WTC11 (cell line): ENCODE results near the gene OSBPL10. TPM values are rescaled to one million over a fixed set of nuclear protein-coding genes. Genes with fewer than 3 reads are reported as not detected.

Experiments used
- ATAC-seq: fragments of 200-7000 bp; cut with Tn5 transposase; 2 replicates; pipeline ENCODE4 v1.10.0; 2021; ENCODE audit warnings: mild to moderate bottlenecking, moderate library complexity
- CTCF ChIA-PET: fragments of 300-600 bp; sonication (Branson Sonifier 250); formaldehyde crosslinking; loops from one replicate; lab custom pipeline; 2021; ENCODE audit warnings: antibody characterized with exemption; lab: Charles Lee
- POLR2A ChIA-PET: fragments of 350-600 bp; sonication (Branson Sonifier 250); formaldehyde crosslinking; loops from one replicate; lab custom pipeline; 2021; ENCODE audit warnings: antibody characterized with exemption; lab: Charles Lee
- DNase-seq: peaks from one replicate; pipeline ENCODE4 v3.0.0; 2021; ENCODE audit warnings: low spot score
- H3K27ac Mint-ChIP-seq: 2 replicates; pipeline ENCODE4 v1.8.0; 2021; ENCODE audit warnings: mixed read lengths
- H3K27me3 Mint-ChIP-seq: 2 replicates; pipeline ENCODE4 v1.8.0; 2021; ENCODE audit warnings: low read depth, mild to moderate bottlenecking, moderate library complexity, mixed read lengths
- H3K36me3 Mint-ChIP-seq: 2 replicates; pipeline ENCODE4 v1.8.0; 2021; ENCODE audit warnings: mixed read lengths
- H3K4me1 Mint-ChIP-seq: 2 replicates; pipeline ENCODE4 v1.8.0; 2022; ENCODE audit warnings: mixed read lengths
- H3K4me3 Mint-ChIP-seq: 2 replicates; pipeline ENCODE4 v1.8.0; 2021; ENCODE audit warnings: mild to moderate bottlenecking, moderate library complexity, mixed read lengths
- H3K9me3 Mint-ChIP-seq: 2 replicates; pipeline ENCODE4 v1.8.0; 2021; ENCODE audit warnings: mixed read lengths
- ATF2 ChIP-seq: sonication (generic); formaldehyde crosslinking; IDR thresholded peaks from 2 replicates; pipeline ENCODE4 v1.8.1; 2022; ENCODE audit warnings: low read depth, missing genetic modification reagents, borderline replicate concordance
- ATF6 ChIP-seq: sonication (generic); formaldehyde crosslinking; IDR thresholded peaks from 2 replicates; pipeline ENCODE4 v1.8.1; 2023; ENCODE audit warnings: mild to moderate bottlenecking, missing genetic modification reagents
- CREB1 ChIP-seq: sonication (generic); formaldehyde crosslinking; IDR thresholded peaks from 2 replicates; pipeline ENCODE4 v1.8.0; 2023; ENCODE audit warnings: mild to moderate bottlenecking, missing genetic modification reagents
- ESRRA ChIP-seq: sonication (generic); formaldehyde crosslinking; IDR thresholded peaks from 2 replicates; pipeline ENCODE4 v1.8.1; 2022; ENCODE audit warnings: mild to moderate bottlenecking, missing genetic modification reagents, borderline replicate concordance
- FOXJ3 ChIP-seq: sonication (generic); formaldehyde crosslinking; IDR thresholded peaks from 2 replicates; pipeline ENCODE4 v1.9.0; 2021; ENCODE audit warnings: missing genetic modification reagents, mild to moderate bottlenecking, borderline replicate concordance
- FOXP1 ChIP-seq: sonication (generic); formaldehyde crosslinking; IDR thresholded peaks from 2 replicates; pipeline ENCODE4 v1.8.0; 2022; ENCODE audit warnings: missing genetic modification reagents, mild to moderate bottlenecking, moderate library complexity, borderline replicate concordance
- HMGXB4 ChIP-seq: sonication (generic); formaldehyde crosslinking; IDR thresholded peaks from 2 replicates; pipeline ENCODE4 v1.8.1; 2023; ENCODE audit warnings: mild to moderate bottlenecking, moderate library complexity, missing genetic modification reagents
- IRF1 ChIP-seq: sonication (generic); formaldehyde crosslinking; IDR thresholded peaks from 2 replicates; pipeline ENCODE4 v1.8.0; 2023; ENCODE audit warnings: missing genetic modification reagents
- MAX ChIP-seq: sonication (generic); formaldehyde crosslinking; IDR thresholded peaks from 2 replicates; pipeline ENCODE4 v1.8.0; 2022; ENCODE audit warnings: mild to moderate bottlenecking, missing genetic modification reagents
- NR3C1 ChIP-seq: sonication (generic); formaldehyde crosslinking; conservative IDR thresholded peaks from 2 replicates; pipeline ENCODE4 v1.8.1; 2023; ENCODE audit warnings: low read depth, mild to moderate bottlenecking, missing genetic modification reagents
- PREB ChIP-seq: sonication (generic); formaldehyde crosslinking; IDR thresholded peaks from 2 replicates; pipeline ENCODE4 v1.8.1; 2022; ENCODE audit warnings: mild to moderate bottlenecking, missing genetic modification reagents, moderate library complexity, borderline replicate concordance
- RORB ChIP-seq: fragments of 250-450 bp; sonication (Bioruptor Pico); IDR thresholded peaks from 2 replicates; pipeline ENCODE4 v1.9.0; 2021; ENCODE audit warnings: mild to moderate bottlenecking
- TEAD1 ChIP-seq: sonication (generic); formaldehyde crosslinking; IDR thresholded peaks from 2 replicates; pipeline ENCODE4 v1.8.0; 2022; ENCODE audit warnings: mild to moderate bottlenecking, missing genetic modification reagents
- TEAD4 ChIP-seq: sonication (generic); formaldehyde crosslinking; IDR thresholded peaks from 2 replicates; pipeline ENCODE4 v1.8.0; 2022; ENCODE audit warnings: mild to moderate bottlenecking, missing genetic modification reagents
- TP53 ChIP-seq: sonication (generic); formaldehyde crosslinking; IDR thresholded peaks from 2 replicates; pipeline ENCODE4 v1.8.1; 2023; ENCODE audit warnings: mild to moderate bottlenecking, missing genetic modification reagents
- ZNF423 ChIP-seq: fragments of 250-450 bp; sonication (Bioruptor Pico); IDR thresholded peaks from 2 replicates; pipeline ENCODE4 v2.1.2; 2022; ENCODE audit warnings: mild to moderate bottlenecking, moderate library complexity
- ZNF512 ChIP-seq: sonication (generic); formaldehyde crosslinking; IDR thresholded peaks from 2 replicates; pipeline ENCODE4 v1.8.1; 2022; ENCODE audit warnings: missing genetic modification reagents, borderline replicate concordance
- ZSCAN18 ChIP-seq: fragments of 250-450 bp; sonication (Bioruptor Pico); IDR thresholded peaks from 2 replicates; pipeline ENCODE4 v2.1.2; 2022; ENCODE audit warnings: mild to moderate bottlenecking, moderate library complexity
- total RNA-seq: library from RNA; stranded (reverse); gene quantifications from 3 replicates; pipeline ENCODE4 v1.2.3, GENCODE V29; 2021

OSBPL10 gene
- total RNA-seq, 1 experiment from 2014 or later, result 84.1 TPM

GRCh38 chr3:31693346-31693745, 287.7 kb downstream of the OSBPL10 start:
- Mint-ChIP-seq H3K36me3 (peaks cover 31% of the 10 kb centered on the region), H3K9me3 (peaks cover 24% of the 10 kb centered on the region), H3K4me1 (no peaks in the 10 kb centered on the region), H3K27me3 (no peaks in the 10 kb centered on the region; the same call in 1 of the 2 replicates), H3K4me3 (no peak overlapping the region), H3K27ac (no peak overlapping the region)
- POLR2A ChIA-PET, result no interaction called here
- CTCF ChIA-PET, result interaction anchor here (1.1 kb wide), 1 partner anchor 148 kb away, joined by 3 read pairs; no protein-coding TSS in a partner anchor
- TF ChIP-seq ESRRA (no peak), FOXP1 (CRISPR knock-in tag) (no peak), ATF6 (CRISPR knock-in tag) (no peak), PREB (no peak), NR3C1 (CRISPR knock-in tag) (no peak), TEAD1 (CRISPR knock-in tag) (no peak), RORB (CRISPR knock-in tag) (no peak), FOXJ3 (CRISPR knock-in tag) (no peak), CREB1 (no peak), TP53 (CRISPR knock-in tag) (no peak), TEAD4 (CRISPR knock-in tag) (no peak), MAX (CRISPR knock-in tag) (no peak), ZSCAN18 (CRISPR knock-in tag) (no peak), IRF1 (no peak), ZNF423 (no peak), HMGXB4 (CRISPR knock-in tag) (no peak), ATF2 (CRISPR knock-in tag) (no peak), ZNF512 (CRISPR knock-in tag) (no peak)
- no peak for DNase-seq
- ATAC-seq, result no peak
